ENCODE data around the gene CYP2A6.
"Not testable (repeated sequence)": the region's sequence is repeated elsewhere in the genome, so short reads cannot be mapped to it uniquely, and the experiment has no call there.

The CYP2A6 gene

GRCh38 chr19:40819479-40820234 is 30.6 kb downstream of the CYP2A6 start:
- DNase-seq (ENCODE audit: low read depth), result not testable (repeated sequence)

- DNase-seq (ENCODE audit: low read depth), result not testable (repeated sequence)
These were observed 31.5 kb downstream of the CYP2A6 start for GRCh38 chr19:40818480-40819399.

GRCh38 chr19:40815223-40815622 is 35.0 kb downstream of the CYP2A6 start:
- DNase-seq (ENCODE audit: low read depth), result no peak

GRCh38 chr19:40813182-40813581 is 37.1 kb downstream of the CYP2A6 start:
- no peak for DNase-seq (ENCODE audit: low read depth)

GRCh38 chr19:40812571-40812970 is 37.7 kb downstream of the CYP2A6 start:
- not testable (repeated sequence) for DNase-seq (ENCODE audit: low read depth)

- no peak for DNase-seq (ENCODE audit: low read depth)
These were observed 38.5 kb downstream of the CYP2A6 start for GRCh38 chr19:40811478-40812341.

GRCh38 chr19:40810649-40811408 is 39.4 kb downstream of the CYP2A6 start:
- peak; percentile 40 for DNase-seq (ENCODE audit: low read depth)

GRCh38 chr19:40810160-40810559 is 40.1 kb downstream of the CYP2A6 start:
- DNase-seq (ENCODE audit: low read depth), result no peak

GRCh38 chr19:40809358-40810086 is 40.7 kb downstream of the CYP2A6 start:
- no peak for DNase-seq (ENCODE audit: low read depth)

GRCh38 chr19:40808497-40808896 is 41.8 kb downstream of the CYP2A6 start:
- DNase-seq (ENCODE audit: low read depth), result no peak

- DNase-seq (ENCODE audit: low read depth), result no peak
These were observed 42.3 kb downstream of the CYP2A6 start for GRCh38 chr19:40808021-40808325.

- no peak for DNase-seq (ENCODE audit: low read depth)
These were observed 42.9 kb downstream of the CYP2A6 start for GRCh38 chr19:40807147-40808020.

- peak; percentile 78 for DNase-seq (ENCODE audit: low read depth)
These were observed 43.7 kb downstream of the CYP2A6 start for GRCh38 chr19:40806423-40807146.

- no peak for DNase-seq (ENCODE audit: low read depth)
These were observed 44.9 kb downstream of the CYP2A6 start for GRCh38 chr19:40805258-40805868.

- no peak for DNase-seq (ENCODE audit: low read depth)
These were observed 45.4 kb downstream of the CYP2A6 start for GRCh38 chr19:40804783-40805242.

GRCh38 chr19:40803857-40804782 is 46.1 kb downstream of the CYP2A6 start:
- no peak for DNase-seq (ENCODE audit: low read depth)

GRCh38 chr19:40803170-40803856 is 46.9 kb downstream of the CYP2A6 start:
- no peak for DNase-seq (ENCODE audit: low read depth)

Data from GM04503 (cell line).